Stimulated activated naive B cell treated with anti-CD40 and anti-IgM and Interleukin-4, amounts not matched to agents 10 μg/mL and 1 μg/mL and 100 μg/mL, for 72 hours (primary cell): Measurements from ENCODE around the gene CDCA3.

Experiments
- ATAC-seq, 2 donors: fragments of 150-1000 bp; cut with Tn5 transposase; replicated peaks; 2 replicates each; pipeline ENCODE4 v1.10.0; 2021; ENCODE audit warnings: moderate library complexity in 1 of 2
- DNase-seq: peaks from one replicate; pipeline ENCODE4 v3.0.0; 2021
- H3K27ac Mint-ChIP-seq: one replicate; pipeline ENCODE4 v1.8.0; 2022; ENCODE audit warnings: mild to moderate bottlenecking, mixed read lengths
- H3K27me3 Mint-ChIP-seq, 2 donors: one replicate each; pipeline ENCODE4 v1.8.0; 2022; ENCODE audit warnings: mixed read lengths in 2 of 2
- H3K36me3 Mint-ChIP-seq, 2 donors: one replicate each; pipeline ENCODE4 v1.8.0; 2022; ENCODE audit warnings: mixed read lengths in 2 of 2, mild to moderate bottlenecking in 1 of 2
- H3K4me1 Mint-ChIP-seq, 2 donors: one replicate each; pipeline ENCODE4 v1.8.0; 2022; ENCODE audit warnings: mixed read lengths in 2 of 2, mild to moderate bottlenecking in 1 of 2
- H3K4me3 Mint-ChIP-seq, 2 donors: one replicate each; pipeline ENCODE4 v1.8.0; 2022; ENCODE audit warnings: mild to moderate bottlenecking in 2 of 2, mixed read lengths in 2 of 2, moderate library complexity in 1 of 2
- H3K9me3 Mint-ChIP-seq, 2 donors: one replicate each; pipeline ENCODE4 v1.8.0; 2022; ENCODE audit warnings: mixed read lengths in 2 of 2, mild to moderate bottlenecking in 1 of 2

CDCA3 gene

DNA sequence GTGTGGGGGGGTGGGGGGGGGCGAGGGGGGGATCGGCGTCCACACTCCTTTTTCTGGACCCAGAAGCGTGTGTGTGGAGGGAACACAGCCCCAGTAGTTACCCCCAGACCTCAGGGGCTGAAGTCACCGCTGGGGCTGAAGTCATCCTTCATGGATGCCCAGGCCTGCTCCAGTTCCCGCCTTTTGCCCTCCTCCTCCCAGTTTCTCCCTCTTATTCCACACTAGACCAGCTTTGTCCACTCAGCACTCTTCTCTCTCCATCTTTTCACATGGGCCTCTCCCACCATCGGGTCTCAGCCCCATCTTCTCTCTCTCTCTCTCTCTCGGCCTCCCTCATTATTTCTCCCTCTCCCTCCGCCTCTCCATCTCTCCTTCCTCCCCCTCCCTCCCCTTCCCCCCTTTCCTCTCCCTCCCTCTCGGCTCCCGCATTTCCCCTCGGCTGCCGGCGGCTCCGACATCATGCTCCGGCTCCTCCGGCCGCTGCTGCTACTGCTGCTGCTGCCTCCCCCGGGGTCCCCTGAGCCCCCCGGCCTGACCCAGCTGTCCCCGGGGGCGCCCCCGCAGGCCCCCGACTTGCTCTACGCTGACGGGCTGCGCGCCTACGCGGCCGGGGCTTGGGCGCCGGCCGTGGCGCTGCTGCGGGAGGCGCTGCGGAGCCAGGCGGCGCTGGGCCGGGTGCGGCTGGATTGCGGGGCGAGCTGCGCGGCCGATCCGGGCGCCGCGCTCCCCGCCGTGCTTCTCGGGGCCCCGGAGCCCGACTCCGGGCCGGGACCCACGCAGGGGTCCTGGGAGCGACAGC is 22.9 kb downstream of the CDCA3 start, which contains the start of gene P3H3:
Gene P3H3, plus strand, starts transcription at position 426 of the 799 bp plus-strand sequence. Its CDS starts 34 bp downstream, at position 460.
- Mint-ChIP-seq H3K9me3 (no peaks in the 10 kb centered on the region), H3K4me1 (peaks cover 21 to 30% of the 10 kb centered on the region in 2 donors), H3K4me3 (peak within 1 kb of the TSS; percentile 78 to 85), H3K27ac (peak within 1 kb of the TSS; percentile 76), H3K36me3 (no peaks in the 10 kb centered on the region), H3K27me3 (peaks cover 79 to 88% of the 10 kb centered on the region in 2 donors)
- DNase-seq: no peak
- peak; percentile 9 to 23 for ATAC-seq

DNA sequence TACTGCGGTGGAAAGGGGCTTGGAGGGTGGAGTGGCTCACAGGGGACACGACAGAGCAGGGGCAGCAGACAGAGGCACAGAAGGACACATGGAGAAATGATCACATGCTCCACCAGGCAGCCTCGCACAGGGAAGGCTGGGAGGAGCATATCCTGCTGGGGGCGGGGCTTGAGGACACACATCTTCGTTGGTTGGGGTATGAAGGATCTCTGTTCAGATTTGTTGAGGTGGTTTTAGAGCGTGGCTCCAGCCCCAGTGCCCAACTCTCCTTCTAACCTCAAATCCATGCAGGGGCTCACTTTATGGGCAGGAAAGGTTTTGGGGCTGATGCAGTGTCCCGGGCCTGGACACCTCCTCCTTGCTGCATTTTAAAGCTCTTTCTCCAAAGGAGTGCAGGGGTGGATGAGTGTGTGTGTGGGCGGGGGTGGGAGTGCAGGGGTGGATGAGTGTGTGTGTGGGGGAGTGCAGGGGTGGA is 23.6 kb downstream of the CDCA3 start:
- Mint-ChIP-seq H3K4me3 (peak overlapping the region; percentile 44 to 64), H3K9me3 (no peaks in the 10 kb centered on the region), H3K4me1 (peaks cover 24 to 30% of the 10 kb centered on the region in 2 donors), H3K27me3 (peaks cover 86 to 94% of the 10 kb centered on the region in 2 donors), H3K36me3 (no peaks in the 10 kb centered on the region), H3K27ac (peak overlapping the region; percentile 40)
- DNase-seq (no peak), ATAC-seq (no peak)

DNA sequence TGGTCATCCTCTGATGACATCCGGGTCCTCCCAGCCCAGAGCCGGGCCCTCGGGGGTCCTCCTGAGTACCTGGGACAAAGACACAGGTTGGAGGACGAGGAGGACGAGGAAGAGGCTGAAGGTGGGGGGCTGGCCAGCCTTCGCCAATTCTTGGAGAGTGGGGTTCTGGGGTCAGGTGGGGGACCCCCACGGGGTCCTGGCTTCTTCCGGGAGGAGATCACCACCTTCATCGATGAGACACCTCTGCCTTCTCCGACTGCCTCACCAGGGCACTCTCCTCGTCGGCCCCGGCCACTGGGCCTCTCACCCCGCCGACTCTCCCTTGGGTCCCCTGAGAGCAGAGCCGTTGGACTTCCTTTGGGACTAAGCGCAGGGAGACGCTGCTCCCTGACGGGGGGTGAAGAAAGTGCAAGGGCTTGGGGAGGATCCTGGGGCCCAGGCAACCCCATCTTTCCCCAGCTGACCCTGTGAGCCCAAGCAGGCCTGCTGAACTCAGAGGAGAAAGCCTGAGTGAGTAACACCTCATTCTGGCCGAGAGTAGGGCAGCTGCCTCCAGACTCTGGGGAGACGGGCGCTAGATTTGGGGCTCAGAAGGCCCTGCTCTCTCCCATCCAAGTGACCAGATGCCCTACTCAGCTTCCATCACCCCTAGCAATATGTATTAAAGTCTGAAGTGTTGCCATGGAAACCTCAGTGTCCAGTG is 24.2 kb downstream of the CDCA3 start:
- ATAC-seq (no peak), DNase-seq (no peak)
- peaks cover 88 to 96% of the 10 kb centered on the region in 2 donors for H3K27me3 Mint-ChIP-seq
- H3K4me1 Mint-ChIP-seq: peaks cover 27 to 35% of the 10 kb centered on the region in 2 donors
- peak overlapping the region; percentile 62 for H3K27ac Mint-ChIP-seq
- no peaks in the 10 kb centered on the region for H3K36me3 Mint-ChIP-seq
- H3K9me3 Mint-ChIP-seq: no peaks in the 10 kb centered on the region
- peak overlapping the region; percentile 44 to 64 for H3K4me3 Mint-ChIP-seq

DNA sequence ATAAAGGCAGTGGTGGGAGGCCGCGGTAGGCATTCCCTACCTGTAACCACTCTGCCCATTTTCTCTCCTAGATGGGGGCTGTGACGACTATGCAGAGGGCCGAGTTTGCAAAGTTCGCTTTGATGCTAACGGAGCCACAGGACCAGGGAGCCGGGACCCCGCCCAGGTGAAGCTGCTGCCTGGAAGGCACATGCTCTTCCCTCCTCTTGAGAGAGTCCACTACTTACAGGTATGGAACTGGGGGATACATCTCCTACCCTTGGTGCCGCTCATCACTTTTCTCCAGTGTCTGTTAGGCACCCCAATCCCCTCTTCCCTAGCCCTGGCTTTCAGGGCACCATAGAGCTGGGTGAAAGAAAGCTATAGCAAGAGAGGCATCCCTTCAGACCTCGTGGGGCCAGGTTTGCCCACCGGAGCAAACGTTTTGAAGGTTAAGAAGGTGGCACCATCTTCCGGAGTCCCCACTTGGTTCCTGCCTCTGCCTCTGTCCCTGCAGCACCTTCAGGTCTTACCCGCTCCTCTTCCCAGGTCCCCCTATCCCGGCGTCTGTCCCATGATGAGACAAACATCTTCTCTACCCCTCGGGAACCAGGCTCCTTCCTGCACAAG is 24.9 kb downstream of the CDCA3 start:
- H3K9me3 Mint-ChIP-seq: no peaks in the 10 kb centered on the region
- ATAC-seq (no peak), DNase-seq (no peak)
- peak overlapping the region; percentile 62 for H3K27ac Mint-ChIP-seq
- no peaks in the 10 kb centered on the region for H3K36me3 Mint-ChIP-seq
- H3K4me3 Mint-ChIP-seq: no peak overlapping the region
- peaks cover 85 to 94% of the 10 kb centered on the region in 2 donors for H3K27me3 Mint-ChIP-seq
- peaks cover 29 to 40% of the 10 kb centered on the region in 2 donors for H3K4me1 Mint-ChIP-seq

DNA sequence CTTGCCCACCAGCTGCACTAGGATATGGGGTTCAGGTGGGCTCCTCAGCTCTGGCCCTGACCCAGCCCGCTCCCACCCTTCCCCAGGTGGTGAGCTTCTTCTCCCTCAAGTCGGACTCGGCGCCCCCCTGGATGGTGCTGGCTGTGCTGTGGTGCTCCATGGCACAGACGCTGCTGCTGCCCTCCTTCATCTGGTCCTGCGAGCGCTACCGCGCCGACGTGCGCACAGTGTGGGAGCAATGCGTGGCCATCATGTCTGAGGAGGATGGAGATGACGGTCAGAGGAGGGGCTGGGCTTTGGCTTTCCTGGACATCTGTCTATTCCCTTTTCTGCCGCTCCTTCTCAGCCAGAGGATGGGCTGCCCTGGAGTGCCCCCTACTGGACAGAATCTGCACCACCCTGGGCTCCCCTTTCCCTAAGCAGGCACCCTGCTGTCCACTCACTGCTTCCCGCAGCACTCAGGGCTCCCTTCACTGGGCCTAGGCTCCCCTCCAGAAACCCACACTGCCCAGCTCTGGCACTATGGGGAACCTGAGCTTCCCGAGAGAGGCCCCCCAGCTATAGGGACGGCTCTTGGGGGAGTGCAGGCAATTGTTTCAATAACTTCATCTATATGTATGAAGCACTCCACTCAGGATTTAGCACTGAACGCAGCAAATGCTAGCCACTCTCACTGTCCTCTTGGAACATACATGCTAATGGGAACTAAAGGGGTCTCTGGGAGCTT is 25.5 kb downstream of the CDCA3 start:
- Mint-ChIP-seq H3K4me3 (no peak overlapping the region), H3K36me3 (no peaks in the 10 kb centered on the region), H3K27me3 (peaks cover 85 to 94% of the 10 kb centered on the region in 2 donors), H3K4me1 (peaks cover 33 to 46% of the 10 kb centered on the region in 2 donors), H3K9me3 (no peaks in the 10 kb centered on the region), H3K27ac (no peak overlapping the region)
- peak; percentile 66 for DNase-seq
- peak; percentile 81 for ATAC-seq

DNA sequence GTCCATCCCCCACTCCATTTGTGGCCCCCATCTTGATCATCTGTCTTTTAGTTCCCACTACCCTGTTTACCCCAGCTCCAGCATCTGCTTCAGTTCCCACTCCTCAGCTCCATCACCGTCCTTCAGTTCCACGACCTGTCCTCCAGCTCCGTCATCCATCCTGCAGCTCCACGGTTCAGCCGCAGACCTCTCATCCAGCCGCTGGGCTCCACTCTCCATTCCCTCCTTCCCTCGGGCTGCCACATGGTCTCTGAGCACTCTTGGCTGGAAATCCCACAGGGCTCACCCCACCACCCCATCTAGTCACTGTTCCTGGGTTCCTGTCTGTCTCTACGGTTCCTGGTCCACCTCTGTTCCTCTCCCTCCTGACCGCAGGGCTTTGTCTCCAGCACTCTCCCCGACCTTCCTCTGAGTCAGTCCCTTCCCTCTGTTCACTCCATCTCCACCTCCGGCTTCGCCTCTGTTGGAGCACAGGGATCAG is 26.1 kb downstream of the CDCA3 start:
- Mint-ChIP-seq H3K27ac (no peak overlapping the region), H3K4me1 (peaks cover 33 to 46% of the 10 kb centered on the region in 2 donors), H3K36me3 (peaks cover 0 to 1% of the 10 kb centered on the region in 2 donors), H3K9me3 (no peaks in the 10 kb centered on the region), H3K4me3 (no peak overlapping the region), H3K27me3 (peaks cover 82 to 94% of the 10 kb centered on the region in 2 donors)
- ATAC-seq: no peak
- DNase-seq: no peak

DNA sequence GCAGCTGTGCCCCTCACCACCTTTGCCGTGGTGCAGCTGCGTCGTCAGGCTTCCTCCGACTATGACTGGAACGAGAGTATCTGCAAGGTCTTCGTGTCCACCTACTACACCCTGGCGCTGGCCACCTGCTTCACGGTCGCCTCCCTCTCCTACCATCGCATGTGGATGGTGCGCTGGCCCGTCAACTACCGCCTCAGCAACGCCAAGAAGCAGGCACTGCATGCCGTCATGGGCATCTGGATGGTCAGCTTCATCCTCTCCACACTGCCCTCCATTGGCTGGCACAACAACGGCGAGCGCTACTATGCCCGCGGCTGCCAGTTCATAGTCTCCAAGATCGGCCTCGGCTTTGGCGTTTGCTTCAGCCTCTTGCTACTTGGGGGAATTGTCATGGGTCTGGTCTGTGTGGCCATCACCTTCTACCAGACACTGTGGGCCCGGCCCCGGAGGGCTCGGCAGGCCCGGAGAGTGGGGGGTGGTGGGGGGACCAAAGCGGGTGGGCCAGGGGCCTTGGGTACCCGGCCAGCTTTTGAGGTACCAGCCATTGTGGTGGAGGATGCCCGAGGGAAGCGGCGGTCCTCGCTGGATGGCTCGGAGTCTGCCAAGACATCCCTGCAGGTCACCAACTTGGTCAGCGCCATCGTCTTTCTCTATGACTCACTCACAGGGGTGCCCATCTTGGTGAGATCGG is 26.9 kb downstream of the CDCA3 start:
- H3K4me3 Mint-ChIP-seq: no peak overlapping the region
- peaks cover 0 to 1% of the 10 kb centered on the region in 2 donors for H3K36me3 Mint-ChIP-seq
- ATAC-seq (no peak), DNase-seq (no peak)
- peaks cover 30 to 41% of the 10 kb centered on the region in 2 donors for H3K4me1 Mint-ChIP-seq
- peaks cover 78 to 94% of the 10 kb centered on the region in 2 donors for H3K27me3 Mint-ChIP-seq
- H3K27ac Mint-ChIP-seq: no peak overlapping the region
- H3K9me3 Mint-ChIP-seq: no peaks in the 10 kb centered on the region

DNA sequence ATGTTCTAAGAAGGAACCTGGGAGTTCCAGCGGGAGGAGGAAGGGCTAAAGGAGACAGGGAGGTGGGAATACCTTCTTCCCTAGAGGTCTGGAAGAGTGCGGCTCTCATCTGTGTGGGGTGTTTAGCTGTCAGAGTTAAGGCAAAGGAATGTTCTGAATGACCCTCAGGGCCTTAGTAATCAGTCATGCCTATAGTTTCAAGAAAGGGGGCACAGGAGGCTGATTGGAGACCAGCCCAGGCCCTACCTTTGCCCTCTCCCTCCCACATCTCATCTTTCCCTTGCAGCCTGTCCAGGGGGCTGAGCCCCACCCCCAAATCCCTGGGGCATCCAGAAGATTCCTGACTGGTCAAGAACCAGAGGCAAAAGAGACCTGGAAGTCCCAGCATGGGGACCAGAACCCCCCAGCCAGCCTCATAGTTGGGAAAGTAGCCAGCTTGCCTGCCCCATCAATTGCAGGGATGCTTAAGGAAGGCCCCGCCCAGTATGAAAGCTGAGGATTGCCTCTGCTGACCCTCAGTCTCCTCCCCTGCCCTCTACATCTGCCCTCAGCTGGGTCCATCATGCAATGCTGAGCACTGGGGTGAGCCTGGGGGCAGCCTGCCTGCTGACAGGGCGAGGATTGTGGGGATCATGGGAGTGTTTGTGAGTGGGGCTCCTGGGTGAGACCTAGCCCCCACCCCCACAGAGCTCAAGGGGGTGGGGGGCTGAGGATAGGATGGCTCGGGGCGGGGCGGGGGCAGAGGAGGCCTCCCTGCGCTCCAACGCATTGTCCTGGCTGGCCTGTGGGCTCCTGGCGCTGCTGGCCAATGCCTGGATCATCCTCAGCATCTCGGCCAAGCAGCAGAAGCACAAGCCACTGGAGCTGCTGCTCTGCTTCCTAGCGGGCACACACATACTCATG is 27.7 kb downstream of the CDCA3 start:
- Mint-ChIP-seq H3K4me3 (no peak overlapping the region), H3K27me3 (peaks cover 72 to 96% of the 10 kb centered on the region in 2 donors), H3K27ac (no peak overlapping the region)

DNA sequence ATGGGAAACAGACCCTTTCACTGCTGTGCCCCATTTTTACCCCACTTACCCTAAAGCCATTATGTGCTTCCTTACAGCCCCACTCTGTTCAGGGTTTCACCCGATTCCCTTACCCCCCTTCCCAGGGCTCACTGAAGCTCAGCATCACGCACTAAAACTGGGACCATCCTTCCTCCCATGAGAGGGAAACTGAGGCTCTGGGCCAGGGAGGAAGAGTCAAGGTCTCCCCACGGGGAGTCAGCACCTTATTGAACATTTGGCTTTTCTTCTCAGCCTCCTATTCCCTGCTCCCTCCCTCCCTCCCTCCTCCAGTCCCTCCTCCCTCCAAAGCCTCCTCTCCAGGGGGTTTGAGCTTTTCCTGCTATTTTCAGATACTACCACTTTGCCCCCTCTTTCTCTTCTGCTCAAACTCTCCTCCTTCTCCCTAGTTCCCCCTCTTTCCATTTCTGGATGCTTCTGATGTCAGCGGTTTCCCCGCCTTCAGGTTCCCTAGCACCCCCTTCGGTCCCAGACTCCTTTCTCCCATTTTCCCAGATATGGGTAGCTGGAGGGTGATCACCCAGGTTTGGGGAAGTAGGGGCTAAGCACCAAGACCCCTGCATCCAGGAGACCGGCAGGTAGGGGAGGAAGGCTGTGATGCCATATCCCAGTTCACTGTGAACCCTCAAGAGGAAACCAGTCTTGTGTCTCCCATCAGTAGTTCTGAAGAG is 28.5 kb downstream of the CDCA3 start:
- H3K27ac Mint-ChIP-seq: no peak overlapping the region
- no peak overlapping the region for H3K4me3 Mint-ChIP-seq
- DNase-seq (no peak), ATAC-seq (no peak)
- H3K36me3 Mint-ChIP-seq: peaks cover 0 to 1% of the 10 kb centered on the region in 2 donors
- H3K27me3 Mint-ChIP-seq: peaks cover 69 to 94% of the 10 kb centered on the region in 2 donors
- peaks cover 22 to 27% of the 10 kb centered on the region in 2 donors for H3K4me1 Mint-ChIP-seq
- no peaks in the 10 kb centered on the region for H3K9me3 Mint-ChIP-seq

More for the DNA sequence above, 27.7 kb downstream of the CDCA3 start:
- no peaks in the 10 kb centered on the region for H3K9me3 Mint-ChIP-seq
- peaks cover 25 to 35% of the 10 kb centered on the region in 2 donors for H3K4me1 Mint-ChIP-seq
- DNase-seq (no peak), ATAC-seq (no peak)
- H3K36me3 Mint-ChIP-seq: peaks cover 0 to 1% of the 10 kb centered on the region in 2 donors

DNA sequence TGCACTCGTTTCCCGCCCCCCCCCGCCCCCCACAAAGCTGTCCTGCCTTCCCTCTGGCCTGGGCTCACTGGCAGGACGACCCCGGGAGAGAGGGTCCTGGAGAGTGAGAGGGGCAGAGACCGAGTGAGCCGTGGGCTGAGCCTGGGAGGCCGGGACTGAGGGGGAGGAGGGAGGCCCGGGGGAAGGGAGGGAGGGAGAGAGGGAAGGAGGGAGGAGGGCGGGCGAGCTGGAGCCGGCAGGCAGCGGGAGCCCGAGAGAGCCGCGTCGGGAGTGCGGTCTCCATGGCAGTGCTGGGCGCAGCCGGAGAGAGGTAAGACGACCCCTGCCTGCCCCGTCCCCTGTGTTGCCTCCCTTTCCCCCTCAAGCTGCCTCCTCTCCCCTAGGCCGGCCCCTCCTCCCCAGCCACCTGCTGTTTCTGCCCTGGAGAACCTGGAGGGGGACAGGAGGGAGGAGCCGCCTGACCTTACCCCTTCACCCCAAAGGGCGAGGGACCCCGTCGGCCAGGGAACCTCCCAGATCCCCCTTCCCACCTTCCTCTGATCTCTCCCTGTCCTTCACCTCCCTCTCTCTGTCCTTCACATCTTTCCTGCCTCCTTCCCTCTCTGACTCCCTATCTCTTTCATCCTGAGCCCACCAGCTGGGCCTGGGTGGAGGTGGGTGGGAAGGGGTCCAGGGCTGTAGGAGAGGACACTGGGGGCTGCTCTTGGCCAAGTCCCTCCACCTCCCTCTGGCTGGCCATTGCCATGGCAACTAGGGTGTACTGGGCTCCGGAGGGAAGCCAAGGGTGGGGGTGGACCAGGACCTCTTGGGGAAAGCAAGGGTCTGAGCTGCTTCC is 29.3 kb downstream of the CDCA3 start, which contains the start of gene GPR162:
Gene GPR162, plus strand, starts transcription at position 231 of the 835 bp plus-strand sequence. CDS start 2,078 bp downstream, outside the sequence.
- H3K36me3 Mint-ChIP-seq: peaks cover 0 to 1% of the 10 kb centered on the region in 2 donors
- ATAC-seq (no peak), DNase-seq (no peak)
- H3K9me3 Mint-ChIP-seq: no peaks in the 10 kb centered on the region
- no peak within 1 kb of the TSS for H3K27ac Mint-ChIP-seq
- peaks cover 18 to 21% of the 10 kb centered on the region in 2 donors for H3K4me1 Mint-ChIP-seq
- peaks cover 64 to 89% of the 10 kb centered on the region in 2 donors for H3K27me3 Mint-ChIP-seq
- H3K4me3 Mint-ChIP-seq: peak within 1 kb of the TSS; percentile 39 to 43

DNA sequence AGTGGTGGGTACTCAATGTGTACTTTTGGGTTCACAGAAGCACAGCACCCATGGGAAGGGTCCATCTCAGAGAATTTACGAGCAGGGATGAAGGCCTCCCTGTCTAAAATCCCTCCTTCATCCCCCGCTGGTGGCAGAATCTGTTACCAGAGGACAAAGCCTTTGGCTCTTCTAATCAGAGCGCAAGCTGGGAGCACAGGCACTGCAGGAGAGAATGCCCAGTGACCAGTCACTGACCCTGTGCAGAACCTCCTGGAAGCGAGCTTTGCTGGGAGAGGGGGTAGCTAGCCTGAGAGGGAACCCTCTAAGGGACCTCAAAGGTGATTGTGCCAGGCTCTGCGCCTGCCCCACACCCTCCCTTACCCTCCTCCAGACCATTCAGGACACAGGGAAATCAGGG is 30.9 kb downstream of the CDCA3 start:
- Mint-ChIP-seq H3K4me1 (peaks cover 13 to 16% of the 10 kb centered on the region in 2 donors), H3K27ac (no peak overlapping the region)

More for the DNA sequence above, 30.9 kb downstream of the CDCA3 start:
- H3K9me3 Mint-ChIP-seq: no peaks in the 10 kb centered on the region
- no peak for ATAC-seq
- peaks cover 58 to 82% of the 10 kb centered on the region in 2 donors for H3K27me3 Mint-ChIP-seq
- DNase-seq: no peak
- no peak overlapping the region for H3K4me3 Mint-ChIP-seq
- peaks cover 0 to 1% of the 10 kb centered on the region in 2 donors for H3K36me3 Mint-ChIP-seq
